ENCODE results near the gene BCL6.

Gene BCL6

DNA sequence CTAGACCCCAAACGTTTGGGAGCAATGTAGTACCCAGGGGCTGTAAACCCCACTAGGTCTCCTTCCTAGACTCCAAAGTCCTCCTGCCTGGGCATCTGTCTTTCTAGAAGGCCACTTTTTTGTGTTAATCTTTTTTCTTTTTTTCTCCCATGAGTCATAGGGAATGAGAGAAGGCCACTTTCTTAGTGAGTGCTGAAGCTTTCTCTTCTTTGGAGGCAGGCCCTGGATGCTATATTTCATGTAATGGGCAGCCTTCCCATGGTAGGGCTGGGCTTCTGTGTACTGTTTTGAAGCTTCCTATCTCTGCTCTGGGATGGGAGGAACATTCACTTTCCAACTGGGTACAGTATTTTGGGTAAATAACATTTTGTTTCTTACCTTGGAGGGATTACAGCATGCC is 27.7 kb downstream of the BCL6 start:
- 89 to 90% methylated on average over 1 of the region's 1 CpG for WGBS, 2 experiments
- peaks cover 12% of the 10 kb centered on the region for H3K4me1 ChIP-seq (ENCODE audit: control insufficient read depth, insufficient read depth, low read length)
- H3K9me3 ChIP-seq (ENCODE audit: control insufficient read depth, low read length) = no peaks in the 10 kb centered on the region
- H3K4me3 ChIP-seq (ENCODE audit: insufficient read depth, low read depth, low read length) = no peak overlapping the region
- H3K27me3 ChIP-seq (ENCODE audit: control insufficient read depth, insufficient read depth, low read length, poor library complexity, severe bottlenecking) = no peaks in the 10 kb centered on the region
- no peak overlapping the region for H3K27ac ChIP-seq (ENCODE audit: insufficient read depth, low read depth, low read length, poor library complexity, severe bottlenecking)
- peaks cover 2% of the 10 kb centered on the region for H3K36me3 ChIP-seq (ENCODE audit: control insufficient read depth, insufficient read depth, low read length)

GRCh38 chr3:187714404-187714979 is 30.8 kb downstream of the BCL6 start:
- peaks cover 4% of the 10 kb centered on the region for H3K4me1 ChIP-seq (ENCODE audit: control insufficient read depth, insufficient read depth, low read length)
- WGBS, 2 experiments = 34 to 35% methylated on average over 3 to 4 of the region's 4 CpGs
- no peaks in the 10 kb centered on the region for H3K27me3 ChIP-seq (ENCODE audit: control insufficient read depth, insufficient read depth, low read length, poor library complexity, severe bottlenecking)
- no peaks in the 10 kb centered on the region for H3K36me3 ChIP-seq (ENCODE audit: control insufficient read depth, insufficient read depth, low read length)
- H3K4me3 ChIP-seq (ENCODE audit: insufficient read depth, low read depth, low read length) = no peak overlapping the region
- H3K9me3 ChIP-seq (ENCODE audit: control insufficient read depth, low read length) = no peaks in the 10 kb centered on the region
- H3K27ac ChIP-seq (ENCODE audit: insufficient read depth, low read depth, low read length, poor library complexity, severe bottlenecking) = no peak overlapping the region

GRCh38 chr3:187713504-187713903 is 31.8 kb downstream of the BCL6 start:
- 93% methylated on average over 2 of the region's 2 CpGs for WGBS, 2 experiments

DNA sequence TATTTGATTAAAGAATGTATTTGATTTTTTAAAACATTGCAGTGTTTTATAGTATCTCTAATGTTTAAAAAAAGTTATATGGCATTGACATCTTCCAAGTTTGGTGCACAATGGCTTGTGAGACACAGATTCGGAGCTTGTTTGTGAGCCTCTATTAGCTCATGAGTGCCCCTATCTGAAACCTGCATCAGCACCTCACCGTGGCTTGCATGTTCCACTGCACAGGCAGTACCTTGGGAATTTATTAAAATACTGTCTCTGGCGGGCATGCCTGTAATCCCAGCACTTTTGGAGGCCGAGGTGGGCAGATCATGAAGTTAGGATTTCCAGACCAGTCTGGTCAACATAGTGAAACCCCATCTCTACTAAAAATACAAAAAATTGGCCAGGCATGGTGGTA is 36.1 kb downstream of the BCL6 start:
- Histone ChIP-seq H3K36me3 (ENCODE audit: control insufficient read depth, insufficient read depth, low read length) (no peaks in the 10 kb centered on the region), H3K9me3 (ENCODE audit: control insufficient read depth, low read length) (no peaks in the 10 kb centered on the region), H3K27ac (ENCODE audit: insufficient read depth, low read depth, low read length, poor library complexity, severe bottlenecking) (no peak overlapping the region), H3K4me1 (ENCODE audit: control insufficient read depth, insufficient read depth, low read length) (no peaks in the 10 kb centered on the region), H3K4me3 (ENCODE audit: insufficient read depth, low read depth, low read length) (no peak overlapping the region), H3K27me3 (ENCODE audit: control insufficient read depth, insufficient read depth, low read length, poor library complexity, severe bottlenecking) (no peaks in the 10 kb centered on the region)
- WGBS, 2 experiments = 66 to 76% methylated on average over 4 of the region's 4 CpGs

More at GRCh38 chr3:187713504-187713903, 31.8 kb downstream of the BCL6 start:
- no peaks in the 10 kb centered on the region for H3K9me3 ChIP-seq (ENCODE audit: control insufficient read depth, low read length)
- H3K27ac ChIP-seq (ENCODE audit: insufficient read depth, low read depth, low read length, poor library complexity, severe bottlenecking) = no peak overlapping the region
- H3K4me1 ChIP-seq (ENCODE audit: control insufficient read depth, insufficient read depth, low read length) = no peaks in the 10 kb centered on the region
- H3K4me3 ChIP-seq (ENCODE audit: insufficient read depth, low read depth, low read length) = no peak overlapping the region
- H3K36me3 ChIP-seq (ENCODE audit: control insufficient read depth, insufficient read depth, low read length) = no peaks in the 10 kb centered on the region
- no peaks in the 10 kb centered on the region for H3K27me3 ChIP-seq (ENCODE audit: control insufficient read depth, insufficient read depth, low read length, poor library complexity, severe bottlenecking)

- no peaks in the 10 kb centered on the region for H3K27me3 ChIP-seq (ENCODE audit: control insufficient read depth, insufficient read depth, low read length, poor library complexity, severe bottlenecking)
- no peaks in the 10 kb centered on the region for H3K36me3 ChIP-seq (ENCODE audit: control insufficient read depth, insufficient read depth, low read length)
- H3K9me3 ChIP-seq (ENCODE audit: control insufficient read depth, low read length) = no peaks in the 10 kb centered on the region
- no peaks in the 10 kb centered on the region for H3K4me1 ChIP-seq (ENCODE audit: control insufficient read depth, insufficient read depth, low read length)
- H3K27ac ChIP-seq (ENCODE audit: insufficient read depth, low read depth, low read length, poor library complexity, severe bottlenecking) = no peak overlapping the region
- H3K4me3 ChIP-seq (ENCODE audit: insufficient read depth, low read depth, low read length) = no peak overlapping the region
These were observed 36.6 kb downstream of the BCL6 start for GRCh38 chr3:187708696-187709095.

DNA sequence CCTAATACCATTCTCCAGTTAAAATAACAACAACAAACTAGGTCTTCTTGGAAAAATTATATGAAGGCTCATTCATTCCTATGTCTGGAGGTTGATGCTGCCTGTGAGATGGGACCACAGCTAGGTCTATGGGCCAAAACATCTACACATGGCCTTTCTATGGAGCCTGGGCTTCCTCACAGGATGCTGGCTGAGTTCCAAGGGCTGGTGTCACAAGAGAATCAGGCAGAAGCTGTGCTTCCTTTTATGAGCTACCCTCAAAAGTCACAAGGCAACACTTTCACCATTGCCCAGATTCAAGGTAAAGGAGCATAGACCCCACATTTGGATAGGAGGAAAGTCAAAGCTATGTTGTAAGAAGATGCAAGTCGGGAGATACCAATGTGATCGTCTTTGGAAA is 38.3 kb downstream of the BCL6 start:
- Histone ChIP-seq H3K4me3 (ENCODE audit: insufficient read depth, low read depth, low read length) (no peak overlapping the region), H3K36me3 (ENCODE audit: control insufficient read depth, insufficient read depth, low read length) (no peaks in the 10 kb centered on the region), H3K4me1 (ENCODE audit: control insufficient read depth, insufficient read depth, low read length) (no peaks in the 10 kb centered on the region), H3K9me3 (ENCODE audit: control insufficient read depth, low read length) (no peaks in the 10 kb centered on the region), H3K27ac (ENCODE audit: insufficient read depth, low read depth, low read length, poor library complexity, severe bottlenecking) (no peak overlapping the region), H3K27me3 (ENCODE audit: control insufficient read depth, insufficient read depth, low read length, poor library complexity, severe bottlenecking) (no peaks in the 10 kb centered on the region)
- WGBS, 2 experiments = 87 to 91% methylated on average over 2 of the region's 2 CpGs

GRCh38 chr3:187705164-187705563 is 40.1 kb downstream of the BCL6 start:
- no peaks in the 10 kb centered on the region for H3K27me3 ChIP-seq (ENCODE audit: control insufficient read depth, insufficient read depth, low read length, poor library complexity, severe bottlenecking)
- H3K27ac ChIP-seq (ENCODE audit: insufficient read depth, low read depth, low read length, poor library complexity, severe bottlenecking) = no peak overlapping the region
- H3K36me3 ChIP-seq (ENCODE audit: control insufficient read depth, insufficient read depth, low read length) = no peaks in the 10 kb centered on the region
- H3K9me3 ChIP-seq (ENCODE audit: control insufficient read depth, low read length) = no peaks in the 10 kb centered on the region
- no peaks in the 10 kb centered on the region for H3K4me1 ChIP-seq (ENCODE audit: control insufficient read depth, insufficient read depth, low read length)
- H3K4me3 ChIP-seq (ENCODE audit: insufficient read depth, low read depth, low read length) = no peak overlapping the region

GRCh38 chr3:187702507-187703033 is 42.7 kb downstream of the BCL6 start, which contains the start of gene RTP2:
Gene RTP2, minus strand, starts transcription at chr3:187702557. Its CDS starts 429 bp downstream, at chr3:187702128.
- Histone ChIP-seq H3K4me1 (ENCODE audit: control insufficient read depth, insufficient read depth, low read length) (no peaks in the 10 kb centered on the region), H3K27me3 (ENCODE audit: control insufficient read depth, insufficient read depth, low read length, poor library complexity, severe bottlenecking) (no peaks in the 10 kb centered on the region), H3K36me3 (ENCODE audit: control insufficient read depth, insufficient read depth, low read length) (no peaks in the 10 kb centered on the region), H3K9me3 (ENCODE audit: control insufficient read depth, low read length) (no peaks in the 10 kb centered on the region), H3K4me3 (ENCODE audit: insufficient read depth, low read depth, low read length) (no peak within 1 kb of the TSS), H3K27ac (ENCODE audit: insufficient read depth, low read depth, low read length, poor library complexity, severe bottlenecking) (no peak within 1 kb of the TSS)
- 68 to 73% methylated on average over 4 of the region's 4 CpGs for WGBS, 2 experiments

DNA sequence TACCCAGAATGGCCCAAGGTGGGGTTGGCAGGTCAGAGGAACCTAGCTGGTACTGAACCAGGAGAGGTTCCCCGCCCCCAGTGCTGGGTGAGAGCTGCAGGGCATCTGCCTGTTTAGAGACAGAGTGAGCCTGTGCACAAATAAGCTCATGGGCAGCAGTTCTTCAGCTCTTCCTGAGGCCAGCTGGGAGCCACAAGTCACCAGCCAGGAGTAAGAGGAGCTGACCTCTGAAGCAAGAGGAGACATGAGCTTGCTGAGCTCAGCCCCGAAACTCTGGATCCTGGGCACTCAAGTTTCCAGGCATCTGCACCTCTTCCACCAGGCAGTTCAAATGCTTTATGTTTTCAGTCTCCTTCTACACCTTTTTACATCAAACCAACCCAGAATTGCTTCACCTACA is 45.0 kb downstream of the BCL6 start:
- Histone ChIP-seq H3K36me3 (ENCODE audit: control insufficient read depth, insufficient read depth, low read length) (no peaks in the 10 kb centered on the region), H3K27ac (ENCODE audit: insufficient read depth, low read depth, low read length, poor library complexity, severe bottlenecking) (no peak overlapping the region), H3K27me3 (ENCODE audit: control insufficient read depth, insufficient read depth, low read length, poor library complexity, severe bottlenecking) (no peaks in the 10 kb centered on the region), H3K4me1 (ENCODE audit: control insufficient read depth, insufficient read depth, low read length) (no peaks in the 10 kb centered on the region), H3K9me3 (ENCODE audit: control insufficient read depth, low read length) (no peaks in the 10 kb centered on the region), H3K4me3 (ENCODE audit: insufficient read depth, low read depth, low read length) (no peak overlapping the region)
- 91% methylated on average over 2 of the region's 2 CpGs for WGBS, 2 experiments

DNA sequence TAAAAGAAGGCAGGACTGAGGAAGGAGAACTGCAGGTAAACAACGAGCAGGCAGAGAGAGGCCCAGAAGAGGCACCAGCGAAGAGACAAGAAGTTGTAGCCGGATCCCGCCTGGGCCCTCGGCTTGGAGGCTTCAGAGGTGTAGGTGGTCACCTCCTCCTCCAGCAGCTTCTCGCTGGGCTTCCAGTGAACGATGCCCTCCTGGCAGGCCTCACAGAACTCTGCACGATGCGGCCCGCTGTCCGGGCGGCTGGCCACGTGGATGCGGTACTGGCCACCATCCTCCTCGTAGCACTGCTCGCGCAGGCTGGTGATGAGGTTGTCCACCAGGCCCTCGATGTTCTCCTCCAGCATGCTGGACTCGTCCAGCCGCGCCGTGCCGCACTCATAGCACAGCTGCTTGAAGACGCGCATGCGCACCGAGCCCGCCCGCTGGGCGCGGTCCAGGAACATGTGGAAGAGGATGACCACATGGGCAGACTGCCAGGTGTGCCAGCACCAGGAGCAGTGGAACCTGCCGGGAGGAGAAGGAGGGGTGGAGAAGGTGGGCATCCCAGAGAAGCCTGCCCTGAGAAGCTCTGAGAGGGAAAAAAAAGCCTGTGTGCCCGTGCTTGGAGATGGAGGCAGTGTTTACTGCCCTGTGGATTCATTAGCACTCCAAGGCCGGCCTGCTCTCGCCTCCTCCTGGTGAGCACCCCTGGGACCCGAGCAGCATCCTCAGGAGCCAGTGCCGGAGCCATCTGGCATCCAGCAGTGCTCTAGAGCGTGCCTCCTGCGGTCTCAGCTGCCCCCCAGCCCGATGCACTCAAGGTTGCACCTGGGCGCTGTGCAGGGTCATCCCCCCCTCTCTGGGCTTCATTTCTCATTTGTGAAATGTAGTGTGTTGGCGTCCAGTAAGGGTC is 46.5 kb downstream of the BCL6 start:
- Histone ChIP-seq H3K4me1 (ENCODE audit: control insufficient read depth, insufficient read depth, low read length) (no peaks in the 10 kb centered on the region), H3K27ac (ENCODE audit: insufficient read depth, low read depth, low read length, poor library complexity, severe bottlenecking) (no peak overlapping the region), H3K9me3 (ENCODE audit: control insufficient read depth, low read length) (no peaks in the 10 kb centered on the region), H3K4me3 (ENCODE audit: insufficient read depth, low read depth, low read length) (no peak overlapping the region), H3K36me3 (ENCODE audit: control insufficient read depth, insufficient read depth, low read length) (no peaks in the 10 kb centered on the region), H3K27me3 (ENCODE audit: control insufficient read depth, insufficient read depth, low read length, poor library complexity, severe bottlenecking) (no peaks in the 10 kb centered on the region)
- 95 to 97% methylated on average over 36 to 37 of the region's 42 CpGs for WGBS, 2 experiments

All from ectodermal cell (in vitro differentiated cells).